NCI-H510A (cell line): ENCODE results near the gene TRIM29.

Experiments
- DNase-seq: peaks from one replicate; lab custom pipeline; 2025; lab: John Stamatoyannopoulos, UW

TRIM29 gene

DNA sequence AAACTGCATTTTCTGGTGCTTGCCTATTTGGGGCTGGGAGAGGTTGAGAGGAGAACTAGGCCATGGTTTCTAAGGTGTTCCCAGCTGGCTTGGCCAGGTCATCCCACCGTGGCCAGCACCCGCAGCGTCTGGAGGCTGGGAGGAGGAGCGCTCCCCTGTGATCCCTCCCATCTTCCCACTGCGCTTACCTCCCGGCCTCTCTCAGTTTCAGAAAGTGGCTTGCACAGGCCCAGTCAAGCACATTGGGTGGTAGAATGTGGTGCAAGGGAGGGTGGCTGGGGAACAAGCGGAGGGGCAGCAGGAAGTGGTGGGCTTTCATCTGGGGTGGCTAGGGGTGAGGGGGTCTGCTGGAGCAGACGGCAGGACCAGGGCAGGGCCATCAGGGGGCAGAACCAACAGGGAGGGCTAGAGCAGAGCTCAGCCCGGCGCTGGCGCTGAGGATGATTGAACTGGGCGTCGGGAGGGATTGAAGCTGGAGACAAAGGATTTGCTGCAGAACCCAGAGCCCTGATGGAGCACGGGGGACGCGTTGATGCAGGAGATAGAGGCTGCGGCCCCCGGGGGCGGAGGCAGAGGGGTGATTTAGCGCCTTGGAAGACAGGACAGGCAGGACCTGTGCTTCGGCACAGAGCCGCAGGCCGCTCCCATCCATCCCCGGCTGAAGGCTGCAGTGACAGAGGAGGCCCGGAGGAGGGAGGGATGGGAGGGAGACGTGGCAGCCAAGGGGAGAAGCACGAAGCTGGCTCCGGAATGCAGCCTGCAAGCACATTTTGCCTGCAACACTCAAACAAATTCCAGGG is 76.0 kb downstream of the TRIM29 start:
- no peak for DNase-seq
